Natural killer cell (primary cell): ENCODE measurements around the gene NTSR2. TPM values are rescaled to one million over a fixed set of nuclear protein-coding genes. Genes with fewer than 3 reads are reported as not detected.

Experiments used
- ATAC-seq, 3 donors: fragments of 150-1000 bp in 2 of 3; fragments of 200-7000 bp in 1 of 3; cut with Tn5 transposase; 1 replicate in 1 of 3; 2 replicates in 2 of 3; pipeline ENCODE4 v1.10.0; 2021; ENCODE audit warnings: mild to moderate bottlenecking in 2 of 3, moderate library complexity in 2 of 3
- DNase-seq, 2 donors: peaks; one replicate each; pipeline versions ENCODE4 v3.0.0 to v3.0.0-alpha.2; 2013 to 2021; ENCODE audit warnings: mixed read lengths in 1 of 2
- H3K27ac ChIP-seq: one replicate; pipeline ENCODE4 v1.5.1; 2013; ENCODE audit warnings: mild to moderate bottlenecking, low read length
- H3K27me3 ChIP-seq: one replicate; pipeline ENCODE4 v1.6.1; 2013; ENCODE audit warnings: low read length; ENCODE audit not compliant: control insufficient read depth, insufficient read depth
- H3K36me3 ChIP-seq: one replicate; pipeline ENCODE4 v1.6.1; 2013; ENCODE audit warnings: low read length; ENCODE audit not compliant: control insufficient read depth, insufficient read depth
- H3K4me1 ChIP-seq: one replicate; pipeline ENCODE4 v1.6.1; 2013; ENCODE audit warnings: low read length; ENCODE audit not compliant: control insufficient read depth, insufficient read depth
- H3K4me3 ChIP-seq: one replicate; pipeline ENCODE4 v1.5.1; 2013; ENCODE audit warnings: low read length
- H3K9me3 ChIP-seq: one replicate; pipeline ENCODE4 v1.6.1; 2013; ENCODE audit warnings: low read length; ENCODE audit not compliant: control insufficient read depth, insufficient read depth
- H3K27ac Mint-ChIP-seq, 2 donors: one replicate each; pipeline ENCODE4 v1.8.0; 2022; ENCODE audit warnings: mild to moderate bottlenecking in 2 of 2, mixed read lengths in 2 of 2, moderate library complexity in 1 of 2
- H3K27me3 Mint-ChIP-seq, 2 donors: one replicate each; pipeline ENCODE4 v1.8.0; 2022; ENCODE audit warnings: low read depth in 2 of 2, mixed read lengths in 2 of 2
- H3K36me3 Mint-ChIP-seq: one replicate; pipeline ENCODE4 v1.8.0; 2022; ENCODE audit warnings: mixed read lengths
- H3K4me1 Mint-ChIP-seq, 2 donors: one replicate each; pipeline ENCODE4 v1.8.0; 2022; ENCODE audit warnings: mixed read lengths in 2 of 2
- H3K4me3 Mint-ChIP-seq: one replicate; pipeline ENCODE4 v1.8.0; 2022; ENCODE audit warnings: mild to moderate bottlenecking, moderate library complexity, mixed read lengths
- H3K9me3 Mint-ChIP-seq, 2 donors: one replicate each; pipeline ENCODE4 v1.8.0; 2022; ENCODE audit warnings: mixed read lengths in 2 of 2
- CTCF ChIP-seq: fragments of 200-600 bp; IDR thresholded peaks from one replicate; pipeline ENCODE4 v1.8.0; 2022; ENCODE audit warnings: antibody characterized with exemption
- WGBS: methylation state at CpG from one replicate; pipeline ENCODE4 v1.1.7; 2013; ENCODE audit warnings: missing lambda C conversion rate; ENCODE audit not compliant: insufficient coverage; 5-methylcytosine and 5-hydroxymethylcytosine counted together
- intact Hi-C: fragments of 100-400 bp; cut with micrococcal nuclease; formaldehyde crosslinking; loops from one replicate; pipeline ENCODE4 v1.14.2; 2022
- total RNA-seq, 4 donors: library from RNA; stranded (reverse); fragments of 120-200 nt in 1 of 4; gene quantifications; one replicate each; pipeline versions ENCODE4 v1.2.3 to v1.2.4, GENCODE V29; 2013 to 2022

NTSR2 gene
- total RNA-seq, 3 donors from 2014 or later (not counting 1 experiment from before 2014, with no cell fraction given), result not detected

DNA sequence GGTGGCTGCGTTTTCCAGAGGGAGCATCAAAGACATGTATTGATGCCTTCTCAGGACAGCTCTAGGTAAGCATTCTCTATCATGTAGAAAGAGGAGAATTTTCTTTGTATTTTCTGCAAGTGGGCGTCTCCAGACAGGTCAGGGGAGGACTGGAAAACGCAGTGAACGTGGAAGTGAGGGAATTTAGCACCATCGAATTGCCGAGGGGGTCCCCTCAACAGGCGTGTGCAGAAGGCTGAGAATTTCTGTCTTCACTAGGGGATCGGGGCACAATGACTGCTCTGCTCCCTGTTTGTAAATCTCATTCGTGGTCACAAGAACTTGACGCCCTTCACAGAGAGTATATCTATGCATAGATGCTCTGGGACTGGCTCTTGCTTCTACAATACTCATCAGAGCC, 5.0 kb upstream of the NTSR2 start:
- Mint-ChIP-seq H3K36me3 (no peaks in the 10 kb centered on the region), H3K4me3 (no peak overlapping the region), H3K27ac (no peak overlapping the region), H3K27me3 (peaks cover 34 to 35% of the 10 kb centered on the region in 2 donors), H3K9me3 (no peaks in the 10 kb centered on the region), H3K4me1 (no peaks in the 10 kb centered on the region)
- Histone ChIP-seq H3K27ac (no peak overlapping the region), H3K27me3 (peaks cover 15% of the 10 kb centered on the region), H3K4me3 (no peak overlapping the region), H3K36me3 (no peaks in the 10 kb centered on the region), H3K4me1 (no peaks in the 10 kb centered on the region), H3K9me3 (no peaks in the 10 kb centered on the region)
- intact Hi-C loops, result no loop called here
- ATAC-seq, result no peak
- WGBS, result 82% methylated on average over 10 of the region's 10 CpGs
- DNase-seq, result no peak
- no peak for TF ChIP-seq CTCF

DNA sequence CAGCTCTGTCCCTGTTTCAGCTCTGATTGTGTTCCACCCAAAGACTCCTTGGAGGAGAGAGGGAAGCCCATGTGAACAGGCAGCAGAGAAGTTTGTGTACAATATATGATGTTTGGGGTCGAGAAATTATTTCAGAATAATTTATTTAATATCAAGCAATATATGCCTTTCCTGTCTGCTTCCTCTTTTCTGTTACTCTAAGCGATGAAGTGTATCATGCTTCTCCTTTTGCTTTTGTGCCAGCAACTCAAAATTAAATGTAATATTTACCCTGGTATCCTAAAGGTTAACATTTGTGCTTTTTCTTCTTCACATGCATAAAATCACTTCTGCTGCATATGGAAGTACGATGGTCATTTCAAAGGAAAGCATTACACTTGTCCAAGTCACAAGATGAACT, 2.4 kb upstream of the NTSR2 start:
- Mint-ChIP-seq H3K27me3 (peaks cover 34 to 50% of the 10 kb centered on the region in 2 donors), H3K4me3 (no peak overlapping the region)
- 43% methylated on average over 2 of the region's 3 CpGs for WGBS

GRCh38 chr2:11667866-11668637, 1.9 kb downstream of the NTSR2 start:
- Mint-ChIP-seq H3K27ac (no peak overlapping the region), H3K4me1 (peaks cover 0 to 5% of the 10 kb centered on the region in 2 donors), H3K9me3 (no peaks in the 10 kb centered on the region), H3K27me3 (peaks cover 17 to 39% of the 10 kb centered on the region in 2 donors), H3K36me3 (no peaks in the 10 kb centered on the region), H3K4me3 (no peak overlapping the region)
- no peaks in the 10 kb centered on the region for H3K4me1 ChIP-seq
- TF ChIP-seq CTCF, result no peak
- no peak overlapping the region for H3K27ac ChIP-seq
- intact Hi-C loops, result no loop called here
- no peak overlapping the region for H3K4me3 ChIP-seq
- peaks cover 2% of the 10 kb centered on the region for H3K9me3 ChIP-seq
- H3K27me3 ChIP-seq, result peaks cover 10% of the 10 kb centered on the region
- H3K36me3 ChIP-seq, result no peaks in the 10 kb centered on the region
- DNase-seq, result no peak
- 81% methylated on average over 15 of the region's 16 CpGs for WGBS
- no peak for ATAC-seq

More for the DNA sequence above, 2.4 kb upstream of the NTSR2 start:
- peaks cover 0 to 5% of the 10 kb centered on the region in 2 donors for H3K4me1 Mint-ChIP-seq
- H3K27ac Mint-ChIP-seq, result no peak overlapping the region
- ATAC-seq (no peak), DNase-seq (no peak)
- Histone ChIP-seq H3K36me3 (no peaks in the 10 kb centered on the region), H3K9me3 (no peaks in the 10 kb centered on the region), H3K27ac (no peak overlapping the region), H3K4me3 (no peak overlapping the region), H3K4me1 (no peaks in the 10 kb centered on the region), H3K27me3 (peaks cover 18% of the 10 kb centered on the region)
- no peaks in the 10 kb centered on the region for H3K9me3 Mint-ChIP-seq
- no peaks in the 10 kb centered on the region for H3K36me3 Mint-ChIP-seq
- no peak for TF ChIP-seq CTCF
- intact Hi-C loops, result no loop called here

GRCh38 chr2:11667194-11667593, 2.8 kb downstream of the NTSR2 start:
- ATAC-seq (no peak), DNase-seq (no peak)
- Histone ChIP-seq H3K9me3 (peaks cover 3% of the 10 kb centered on the region), H3K36me3 (no peaks in the 10 kb centered on the region), H3K4me1 (no peaks in the 10 kb centered on the region), H3K27me3 (peaks cover 7% of the 10 kb centered on the region), H3K27ac (no peak overlapping the region), H3K4me3 (no peak overlapping the region)
- 77% methylated on average over 3 of the region's 3 CpGs for WGBS
- Mint-ChIP-seq H3K27ac (no peak overlapping the region), H3K4me3 (no peak overlapping the region), H3K27me3 (peaks cover 19 to 40% of the 10 kb centered on the region in 2 donors), H3K4me1 (peaks cover 0 to 5% of the 10 kb centered on the region in 2 donors), H3K36me3 (no peaks in the 10 kb centered on the region), H3K9me3 (peaks cover 0 to 1% of the 10 kb centered on the region in 2 donors)
- no peak for TF ChIP-seq CTCF
- intact Hi-C loops, result no loop called here
